HG03571 (cell line): Measurements from ENCODE around the gene TBC1D4.
"Not testable (repeated sequence)": the region's sequence is repeated elsewhere in the genome, so short reads cannot be mapped to it uniquely, and the experiment has no call there.

ENCODE experiments used
- ATAC-seq: cut with Tn5 transposase; IDR thresholded peaks from one replicate; pipeline ENCODE4 v1.9.1; 2021; ENCODE audit not compliant: unreplicated experiment

TBC1D4 gene

GRCh38 chr13:75299246-75299645, 182.7 kb downstream of the TBC1D4 start:
- no peak for ATAC-seq

GRCh38 chr13:75296641-75297040, 185.3 kb downstream of the TBC1D4 start:
- no peak for ATAC-seq

GRCh38 chr13:75295201-75295600, 186.8 kb downstream of the TBC1D4 start:
- ATAC-seq, result no peak

GRCh38 chr13:75294110-75294509, 187.9 kb downstream of the TBC1D4 start:
- peak; percentile 45 for ATAC-seq

- no peak for ATAC-seq
These were observed 196.7 kb downstream of the TBC1D4 start for GRCh38 chr13:75285310-75285709.

- ATAC-seq, result no peak
These were observed 202.1 kb downstream of the TBC1D4 start for GRCh38 chr13:75279834-75280369.

- ATAC-seq, result not testable (repeated sequence)
These were observed 208.3 kb downstream of the TBC1D4 start for GRCh38 chr13:75273695-75274094.

GRCh38 chr13:75271846-75272245, 210.1 kb downstream of the TBC1D4 start:
- no peak for ATAC-seq

- not testable (repeated sequence) for ATAC-seq
These were observed 213.5 kb downstream of the TBC1D4 start for GRCh38 chr13:75268481-75268880.

GRCh38 chr13:75264611-75265010, 217.4 kb downstream of the TBC1D4 start:
- no peak for ATAC-seq

GRCh38 chr13:75263741-75264407, 218.1 kb downstream of the TBC1D4 start:
- no peak for ATAC-seq

GRCh38 chr13:75258159-75258782, 223.7 kb downstream of the TBC1D4 start:
- peak; percentile 60 for ATAC-seq

- ATAC-seq, result no peak
These were observed 225.0 kb downstream of the TBC1D4 start for GRCh38 chr13:75256922-75257321.

GRCh38 chr13:75255653-75256052, 226.3 kb downstream of the TBC1D4 start:
- ATAC-seq, result no peak

- no peak for ATAC-seq
These were observed 226.8 kb downstream of the TBC1D4 start for GRCh38 chr13:75255147-75255546.

GRCh38 chr13:75251188-75251587, 230.8 kb downstream of the TBC1D4 start:
- ATAC-seq, result no peak

- no peak for ATAC-seq
These were observed 231.3 kb downstream of the TBC1D4 start for GRCh38 chr13:75250526-75251178.

GRCh38 chr13:75245578-75245977, 236.4 kb downstream of the TBC1D4 start:
- ATAC-seq, result not testable (repeated sequence)

GRCh38 chr13:75240240-75240639, 241.7 kb downstream of the TBC1D4 start:
- not testable (repeated sequence) for ATAC-seq

- no peak for ATAC-seq
These were observed 245.2 kb downstream of the TBC1D4 start for GRCh38 chr13:75236774-75237173.
